Measurements from ENCODE around the gene DLG2. TPM values are rescaled to one million over a fixed set of nuclear protein-coding genes. Genes with fewer than 3 reads are reported as not detected.

Gene DLG2
- total RNA-seq, 1 donor from 2014 or later: 1.8 TPM

GRCh38 chr11:85045716-85046115 lies 581.4 kb downstream of the DLG2 start:
- no peaks in the 10 kb centered on the region for H3K9me3 Mint-ChIP-seq (ENCODE audit: unreplicated experiment)

GRCh38 chr11:85044911-85045310 lies 582.2 kb downstream of the DLG2 start:
- H3K4me3 Mint-ChIP-seq (ENCODE audit: unreplicated experiment): no peak overlapping the region
- Histone ChIP-seq H3K4me2 (ENCODE audit: low read length) (no peak overlapping the region), H4K20me1 (ENCODE audit: insufficient read depth, low read length) (no peaks in the 10 kb centered on the region), H2AFZ (ENCODE audit: low read depth, low read length) (no peak overlapping the region), H3K79me2 (ENCODE audit: insufficient read depth, low read length) (no peaks in the 10 kb centered on the region), H3K27me3 (ENCODE audit: insufficient read depth, low read length) (no peaks in the 10 kb centered on the region), H3K9ac (ENCODE audit: low read length) (no peak overlapping the region), H3K4me3 (ENCODE audit: insufficient read depth, low read depth, low read length) (no peak overlapping the region), H3K4me1 (ENCODE audit: insufficient read depth, low read length) (no peaks in the 10 kb centered on the region), H3K9me3 (ENCODE audit: insufficient read depth, low read depth, low read length) (no peaks in the 10 kb centered on the region), H3K36me3 (ENCODE audit: insufficient read depth, low read length) (no peaks in the 10 kb centered on the region), H3K27ac (ENCODE audit: low read depth, low read length) (no peak overlapping the region)
- H3K36me3 Mint-ChIP-seq (ENCODE audit: low read depth, unreplicated experiment): no peaks in the 10 kb centered on the region
- no peaks in the 10 kb centered on the region for H3K9me3 Mint-ChIP-seq (ENCODE audit: unreplicated experiment)
- DNase-seq (ENCODE audit: low read depth): no peak
- no peaks in the 10 kb centered on the region for H3K4me1 Mint-ChIP-seq (ENCODE audit: low read depth, unreplicated experiment)
- FAIRE-seq: no peak
- TF ChIP-seq CTCF (IDR thresholded peaks at IDR 0.05; ENCODE audit: insufficient read depth, low read depth, low read length) (no peak), EZH2 (IDR thresholded peaks at IDR 0.05; ENCODE audit: insufficient read depth, low read length) (no peak)
- H3K27me3 Mint-ChIP-seq (ENCODE audit: low read depth, unreplicated experiment): no peaks in the 10 kb centered on the region
- no peak overlapping the region for H3K27ac Mint-ChIP-seq (ENCODE audit: unreplicated experiment)

More at GRCh38 chr11:85045716-85046115, 581.4 kb downstream of the DLG2 start:
- Mint-ChIP-seq H3K27me3 (ENCODE audit: low read depth, unreplicated experiment) (no peaks in the 10 kb centered on the region), H3K27ac (ENCODE audit: unreplicated experiment) (no peak overlapping the region), H3K4me1 (ENCODE audit: low read depth, unreplicated experiment) (no peaks in the 10 kb centered on the region), H3K4me3 (ENCODE audit: unreplicated experiment) (no peak overlapping the region), H3K36me3 (ENCODE audit: low read depth, unreplicated experiment) (no peaks in the 10 kb centered on the region)
- FAIRE-seq: no peak
- no peak overlapping the region for H3K9ac ChIP-seq (ENCODE audit: low read length)
- no peak for TF ChIP-seq CTCF (IDR thresholded peaks at IDR 0.05; ENCODE audit: insufficient read depth, low read depth, low read length)
- no peak for TF ChIP-seq EZH2 (IDR thresholded peaks at IDR 0.05; ENCODE audit: insufficient read depth, low read length)
- no peak overlapping the region for H2AFZ ChIP-seq (ENCODE audit: low read depth, low read length)
- no peak overlapping the region for H3K4me2 ChIP-seq (ENCODE audit: low read length)
- H3K79me2 ChIP-seq (ENCODE audit: insufficient read depth, low read length): no peaks in the 10 kb centered on the region
- H3K4me3 ChIP-seq (ENCODE audit: insufficient read depth, low read depth, low read length): no peak overlapping the region
- H3K36me3 ChIP-seq (ENCODE audit: insufficient read depth, low read length): no peaks in the 10 kb centered on the region
- H3K4me1 ChIP-seq (ENCODE audit: insufficient read depth, low read length): no peaks in the 10 kb centered on the region
- no peaks in the 10 kb centered on the region for H3K27me3 ChIP-seq (ENCODE audit: insufficient read depth, low read length)
- no peaks in the 10 kb centered on the region for H4K20me1 ChIP-seq (ENCODE audit: insufficient read depth, low read length)
- no peaks in the 10 kb centered on the region for H3K9me3 ChIP-seq (ENCODE audit: insufficient read depth, low read depth, low read length)
- no peak overlapping the region for H3K27ac ChIP-seq (ENCODE audit: low read depth, low read length)
- DNase-seq (ENCODE audit: low read depth): no peak

DNA sequence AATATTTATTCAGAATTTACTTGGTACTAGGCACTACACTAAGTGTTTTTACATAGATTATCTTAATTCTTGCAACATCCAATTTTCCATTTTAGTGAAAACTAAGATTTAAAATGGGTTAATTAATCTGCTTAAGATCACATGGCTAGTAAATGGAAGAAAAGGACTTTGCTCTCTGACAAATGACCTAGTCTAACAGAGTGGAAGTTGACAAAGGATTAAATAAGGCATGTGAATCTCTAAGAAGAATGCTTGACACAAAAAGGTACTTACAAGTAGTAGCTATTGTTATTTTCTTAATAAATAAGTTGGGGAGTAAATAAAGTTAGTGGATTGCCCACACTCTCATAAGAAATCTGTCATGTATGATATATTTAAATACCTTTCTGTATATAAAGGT lies 584.8 kb downstream of the DLG2 start:
- no peaks in the 10 kb centered on the region for H3K9me3 Mint-ChIP-seq (ENCODE audit: unreplicated experiment)
- H3K4me1 Mint-ChIP-seq (ENCODE audit: low read depth, unreplicated experiment): no peaks in the 10 kb centered on the region
- Histone ChIP-seq H2AFZ (ENCODE audit: low read depth, low read length) (no peak overlapping the region), H3K4me1 (ENCODE audit: insufficient read depth, low read length) (no peaks in the 10 kb centered on the region), H3K36me3 (ENCODE audit: insufficient read depth, low read length) (no peaks in the 10 kb centered on the region), H3K79me2 (ENCODE audit: insufficient read depth, low read length) (no peaks in the 10 kb centered on the region), H4K20me1 (ENCODE audit: insufficient read depth, low read length) (no peaks in the 10 kb centered on the region), H3K4me3 (ENCODE audit: insufficient read depth, low read depth, low read length) (no peak overlapping the region), H3K4me2 (ENCODE audit: low read length) (no peak overlapping the region), H3K27me3 (ENCODE audit: insufficient read depth, low read length) (no peaks in the 10 kb centered on the region), H3K9ac (ENCODE audit: low read length) (no peak overlapping the region), H3K27ac (ENCODE audit: low read depth, low read length) (no peak overlapping the region), H3K9me3 (ENCODE audit: insufficient read depth, low read depth, low read length) (no peaks in the 10 kb centered on the region)
- FAIRE-seq (no peak), DNase-seq (ENCODE audit: low read depth) (no peak)
- H3K36me3 Mint-ChIP-seq (ENCODE audit: low read depth, unreplicated experiment): no peaks in the 10 kb centered on the region
- H3K4me3 Mint-ChIP-seq (ENCODE audit: unreplicated experiment): no peak overlapping the region
- no peak overlapping the region for H3K27ac Mint-ChIP-seq (ENCODE audit: unreplicated experiment)
- TF ChIP-seq CTCF (IDR thresholded peaks at IDR 0.05; ENCODE audit: insufficient read depth, low read depth, low read length) (no peak), EZH2 (IDR thresholded peaks at IDR 0.05; ENCODE audit: insufficient read depth, low read length) (no peak)
- no peaks in the 10 kb centered on the region for H3K27me3 Mint-ChIP-seq (ENCODE audit: low read depth, unreplicated experiment)
